ENCODE data around the gene PRLR.
"Not testable (repeated sequence)": the region's sequence is repeated elsewhere in the genome, so short reads cannot be mapped to it uniquely, and the experiment has no call there.

PRLR gene

GRCh38 chr5:35082530-35082929, 147.8 kb downstream of the PRLR start:
- DNase-seq (ENCODE audit: low read depth) = no peak

GRCh38 chr5:35081134-35081533, 149.2 kb downstream of the PRLR start:
- no peak for DNase-seq (ENCODE audit: low read depth)

DNA sequence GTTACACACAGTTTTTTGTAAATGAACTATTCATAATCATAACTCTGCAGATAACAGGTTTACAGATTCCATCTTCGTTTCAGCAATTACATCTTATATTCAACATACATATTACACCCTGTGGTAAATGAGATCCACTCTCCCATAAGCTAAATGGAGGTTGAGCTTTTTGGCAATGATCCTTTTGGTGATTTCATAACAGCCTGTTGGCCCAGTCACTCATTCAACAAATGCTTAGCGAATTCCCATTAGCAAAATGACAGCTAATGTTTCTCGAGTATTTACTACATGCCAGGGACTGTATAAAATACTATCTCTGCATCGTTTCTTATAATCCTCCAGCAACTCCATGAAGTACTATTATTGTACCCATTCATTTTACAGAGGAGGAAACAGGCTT, 157.1 kb downstream of the PRLR start:
- DNase-seq (ENCODE audit: low read depth) = no peak

DNA sequence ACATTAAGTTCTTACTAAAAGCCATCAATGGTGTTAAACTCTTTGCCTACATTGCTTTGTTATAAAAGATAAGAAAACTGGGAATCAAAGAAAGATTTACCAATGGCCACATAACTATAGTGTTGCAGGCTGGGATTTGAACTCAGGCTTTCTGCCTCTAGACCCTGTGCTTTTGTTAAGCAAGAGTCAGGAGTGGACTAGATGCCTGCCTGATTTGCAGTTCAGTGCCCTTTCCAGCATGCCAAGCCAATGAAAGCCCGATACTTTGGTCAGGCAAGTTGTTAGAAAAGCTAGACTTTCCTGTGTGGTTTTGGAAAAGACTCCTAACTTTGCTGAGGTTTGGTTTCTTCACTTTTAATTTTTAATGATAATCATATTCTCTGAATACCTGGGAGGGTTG, 161.1 kb downstream of the PRLR start:
- no peak for DNase-seq (ENCODE audit: low read depth)

GRCh38 chr5:35067985-35068384, 162.3 kb downstream of the PRLR start:
- no peak for DNase-seq (ENCODE audit: low read depth)

DNA sequence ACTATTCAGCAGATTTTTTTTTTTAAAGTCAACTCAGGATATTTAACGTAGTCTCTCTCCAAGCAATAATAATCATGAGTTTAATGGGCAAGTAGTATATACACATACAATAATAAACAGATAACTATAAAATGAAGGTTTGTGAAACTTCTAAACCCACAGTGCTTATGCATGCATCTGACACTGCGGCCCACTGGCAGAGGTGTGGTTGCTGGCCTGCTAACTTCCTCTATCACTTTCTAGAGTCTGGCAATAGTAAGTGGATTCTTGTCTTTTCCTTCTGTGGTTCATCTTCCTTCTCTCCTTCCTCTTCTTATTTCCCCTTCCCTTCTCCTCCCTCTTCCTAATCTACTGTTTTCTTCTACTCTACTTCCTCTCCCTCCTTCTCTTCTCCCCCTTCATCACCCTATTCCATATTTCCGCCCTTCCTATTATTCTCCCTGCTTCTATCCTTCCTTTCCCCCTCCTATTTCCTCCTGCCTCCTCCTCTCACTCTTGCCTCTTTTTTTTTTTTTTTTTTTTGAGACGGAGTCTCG, 164.0 kb downstream of the PRLR start:
- no peak for DNase-seq (ENCODE audit: low read depth)

GRCh38 chr5:35063414-35063813, 166.9 kb downstream of the PRLR start:
- no peak for DNase-seq (ENCODE audit: low read depth)

DNA sequence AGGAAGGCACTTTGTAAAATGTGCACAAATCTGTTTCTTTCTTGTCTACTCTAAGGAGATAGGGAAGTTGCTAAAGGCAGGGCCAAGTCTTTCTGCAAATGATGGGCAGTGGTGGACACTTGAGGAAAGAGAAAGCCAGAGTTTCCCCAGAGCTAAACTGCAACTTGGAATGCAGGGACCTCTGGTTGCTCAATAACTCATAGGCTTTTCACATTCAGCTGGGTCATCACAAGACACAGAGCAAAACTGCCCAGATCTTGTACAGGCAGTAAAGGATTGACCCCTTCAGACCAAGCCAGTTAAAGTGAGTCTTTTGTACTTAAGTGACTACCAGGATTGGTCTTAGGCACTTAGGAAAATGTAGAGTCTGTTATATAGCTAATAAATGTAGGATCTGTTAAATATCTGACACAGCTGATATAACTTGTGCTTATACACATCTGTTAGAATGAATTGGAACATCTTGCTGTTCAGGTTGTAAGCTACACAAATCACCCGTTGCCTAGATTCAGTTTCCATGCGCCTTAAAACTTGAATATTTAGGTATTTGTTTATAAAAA, 169.0 kb downstream of the PRLR start:
- no peak for DNase-seq (ENCODE audit: low read depth)

DNA sequence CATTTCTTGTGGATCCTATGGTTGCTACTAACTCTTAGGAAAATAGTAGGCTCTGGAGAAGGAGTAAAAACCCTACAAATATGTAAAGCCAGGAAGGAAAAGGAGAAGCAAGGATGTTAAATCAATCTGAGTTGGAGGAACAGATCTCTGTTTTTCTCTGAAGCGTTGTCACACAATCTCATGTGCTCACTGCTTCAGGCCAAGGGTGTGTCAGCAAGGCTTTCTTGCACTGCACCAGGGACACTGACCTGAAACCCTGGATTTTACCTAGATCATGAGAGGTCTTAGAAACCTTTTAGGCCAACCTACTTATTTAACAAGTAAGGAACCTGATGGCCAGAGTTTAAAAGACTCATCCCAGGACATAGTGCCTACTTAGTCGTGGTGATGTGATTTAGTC, 170.1 kb downstream of the PRLR start:
- DNase-seq (ENCODE audit: low read depth) = no peak

- DNase-seq (ENCODE audit: low read depth) = no peak
These were observed 171.0 kb downstream of the PRLR start for GRCh38 chr5:35059251-35059650.

DNA sequence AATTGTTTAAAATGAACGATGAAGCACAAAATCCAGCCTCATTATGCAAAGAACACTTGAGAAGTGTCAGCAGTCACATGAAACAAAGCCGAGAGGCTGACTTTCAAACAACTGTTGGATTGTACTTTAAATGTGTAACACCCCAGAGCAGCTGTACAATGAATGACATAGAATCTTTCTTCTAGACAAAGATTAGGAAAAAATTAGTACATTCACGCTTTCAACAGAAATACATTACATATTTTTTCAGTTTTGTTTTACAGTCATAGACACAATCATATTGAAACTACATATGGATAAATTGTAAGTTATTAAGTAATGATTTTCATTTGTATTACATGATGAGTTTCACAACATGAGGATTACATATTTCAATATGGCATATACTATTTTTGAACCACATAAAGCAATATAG, 171.9 kb downstream of the PRLR start:
- no peak for DNase-seq (ENCODE audit: low read depth)

DNA sequence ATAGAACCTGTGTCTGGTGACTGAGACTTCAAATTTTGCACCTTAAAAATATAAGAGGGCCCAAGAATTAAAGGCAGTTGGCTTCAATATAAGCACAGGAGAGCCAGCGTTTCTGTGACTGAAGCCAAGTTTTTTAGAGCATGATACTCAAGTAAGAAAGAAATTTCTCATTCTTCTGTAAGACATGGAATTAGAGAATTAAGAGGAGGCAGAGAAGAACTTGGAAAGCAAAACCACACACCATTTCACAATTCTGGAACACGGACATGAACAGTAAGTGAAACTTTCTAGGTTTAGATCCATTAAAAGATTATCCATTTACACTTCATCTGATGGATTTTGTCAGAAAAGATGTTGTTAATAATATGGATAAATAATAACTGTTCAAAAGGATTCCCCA, 173.6 kb downstream of the PRLR start:
- no peak for DNase-seq (ENCODE audit: low read depth)

DNA sequence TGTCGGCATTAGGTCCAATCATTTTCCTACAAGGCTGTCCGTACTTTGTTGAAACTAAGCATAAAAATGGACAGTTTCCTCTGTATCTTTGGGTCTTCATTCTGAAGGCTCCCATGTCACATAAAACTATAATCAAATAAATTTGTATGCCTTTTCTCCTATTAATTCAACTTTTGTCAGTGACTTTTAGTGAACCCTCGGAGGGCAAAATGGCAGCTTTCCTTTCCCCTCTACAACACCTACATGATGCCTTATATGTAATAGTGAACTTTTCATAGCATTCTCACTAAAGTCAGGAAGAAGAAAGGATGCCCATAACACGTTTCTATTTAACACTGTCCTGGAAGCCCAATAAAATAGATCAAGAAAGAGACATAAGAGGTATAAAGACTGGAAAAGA, 177.4 kb downstream of the PRLR start:
- DNase-seq (ENCODE audit: low read depth) = no peak

- DNase-seq (ENCODE audit: low read depth) = no peak
These were observed 179.7 kb downstream of the PRLR start for GRCh38 chr5:35050541-35051126.

DNA sequence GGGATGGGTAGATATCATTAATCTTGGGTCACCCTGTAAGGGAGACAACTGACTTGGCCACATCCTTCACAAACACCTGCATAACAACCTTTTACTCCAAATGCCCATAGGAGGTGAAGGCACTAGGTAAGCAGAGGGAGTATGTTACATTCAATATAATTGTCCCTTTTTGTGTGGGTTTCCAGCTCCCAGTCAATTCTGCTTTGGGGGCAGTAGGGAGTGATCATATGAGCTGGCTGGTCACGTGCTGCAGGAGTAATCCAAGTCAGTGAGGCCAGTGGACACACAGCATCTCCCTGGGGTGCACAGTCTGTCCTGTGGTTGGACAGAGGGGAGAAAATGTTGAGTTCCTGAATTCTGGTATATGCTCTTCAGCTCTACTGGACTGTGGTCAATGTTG, 181.4 kb downstream of the PRLR start:
- no peak for DNase-seq (ENCODE audit: low read depth)

DNA sequence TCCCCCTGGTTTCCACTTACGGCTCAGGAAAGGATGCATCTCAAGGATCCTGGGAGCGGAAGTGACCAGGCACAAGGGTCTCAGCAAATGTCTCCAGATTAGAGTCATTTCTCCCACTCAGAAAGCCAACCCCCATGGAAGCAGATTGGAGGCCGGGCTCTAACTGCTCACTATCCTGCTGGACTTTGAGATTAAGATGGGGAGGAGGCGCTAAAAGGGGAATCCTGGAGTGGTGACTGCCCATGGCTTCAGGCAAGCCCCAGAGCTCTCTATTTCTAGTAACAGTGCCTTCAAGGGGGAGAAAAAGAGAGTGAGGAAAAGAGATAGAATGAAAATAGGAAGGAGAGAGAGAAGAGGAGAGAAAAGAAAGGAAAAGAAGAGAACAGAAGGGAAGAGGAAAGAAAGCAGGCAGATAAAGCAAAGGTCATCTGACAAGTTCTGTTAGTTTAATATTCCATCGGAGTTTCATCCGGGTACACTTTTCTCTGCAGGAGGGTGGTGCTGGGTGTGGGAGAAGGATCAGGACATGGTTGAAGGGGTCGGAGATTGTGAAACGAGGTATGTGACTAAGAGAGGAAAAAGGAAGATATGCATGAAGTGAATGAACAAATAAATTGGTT, 182.4 kb downstream of the PRLR start, which contains the start of gene AGXT2:
Gene AGXT2, minus strand, starts transcription at position 165 of the 620 bp plus-strand sequence. Its CDS starts 57 bp downstream, at position 108.
- no peak for DNase-seq (ENCODE audit: low read depth)

DNA sequence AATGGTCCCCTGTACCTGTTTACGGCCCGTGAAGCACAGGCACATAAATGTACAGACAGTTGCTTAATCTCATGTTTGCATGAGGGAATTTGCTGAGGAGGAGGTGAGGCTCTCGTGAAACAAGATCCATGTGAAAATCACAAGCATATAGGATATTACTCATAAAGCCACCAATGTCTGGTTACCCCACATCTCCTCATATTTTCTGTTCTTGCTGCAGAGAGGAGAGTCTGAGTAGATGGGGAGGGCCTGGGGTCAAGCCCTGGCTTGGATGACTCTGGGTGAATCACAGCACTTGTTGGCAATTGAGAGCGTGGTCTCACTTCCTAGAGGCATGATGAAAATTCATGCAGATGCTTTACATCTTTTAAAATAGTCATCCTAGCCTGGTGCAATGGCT, 183.5 kb downstream of the PRLR start:
- DNase-seq (ENCODE audit: low read depth) = peak; percentile 94

DNA sequence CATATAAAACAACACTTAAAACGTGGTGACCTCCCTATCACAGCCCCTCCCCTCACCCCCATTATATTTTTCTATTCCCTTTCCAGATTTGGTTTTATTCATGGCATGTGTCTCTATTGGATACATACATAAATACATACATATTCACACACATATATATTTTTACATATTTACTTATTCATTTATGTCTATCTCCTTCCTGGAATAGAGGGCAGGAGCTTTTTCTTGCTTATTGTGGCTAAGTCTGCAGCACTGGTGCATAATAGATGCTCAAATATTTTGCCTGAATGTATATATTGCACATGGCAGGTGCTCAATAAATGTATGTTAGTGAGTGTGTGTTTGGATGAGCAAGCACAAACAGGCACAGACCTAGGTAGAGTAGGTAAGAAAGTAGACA, 185.0 kb downstream of the PRLR start:
- no peak for DNase-seq (ENCODE audit: low read depth)

GRCh38 chr5:35044649-35045048, 185.6 kb downstream of the PRLR start:
- no peak for DNase-seq (ENCODE audit: low read depth)

DNA sequence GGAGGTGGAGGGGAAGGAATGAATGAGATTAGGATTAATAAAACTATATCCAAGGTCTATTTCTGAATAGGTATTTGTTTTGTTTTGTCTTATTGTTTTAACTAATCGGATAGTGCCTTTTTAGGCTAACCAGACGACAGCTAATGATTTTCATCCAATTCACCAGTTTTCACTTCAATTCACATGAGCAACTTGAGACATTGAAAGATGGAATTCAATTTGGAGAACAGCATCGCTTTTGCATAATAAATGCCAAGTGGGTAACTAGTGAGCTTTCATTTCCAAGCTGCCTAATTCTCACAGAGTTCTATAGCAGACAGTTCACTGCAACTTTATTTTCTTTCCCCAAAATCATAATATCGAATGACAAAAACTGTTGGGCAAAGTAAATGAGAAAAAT, 187.5 kb downstream of the PRLR start:
- no peak for DNase-seq (ENCODE audit: low read depth)

- DNase-seq (ENCODE audit: low read depth) = no peak
These were observed 189.0 kb downstream of the PRLR start for GRCh38 chr5:35041261-35041660.

GRCh38 chr5:35038891-35039290, 191.4 kb downstream of the PRLR start:
- DNase-seq (ENCODE audit: low read depth) = no peak

- no peak for DNase-seq (ENCODE audit: low read depth)
These were observed 193.8 kb downstream of the PRLR start for GRCh38 chr5:35036536-35036935.

GRCh38 chr5:35035929-35036328, 194.4 kb downstream of the PRLR start:
- not testable (repeated sequence) for DNase-seq (ENCODE audit: low read depth)
